ENCODE results near the gene SPTLC1.
A peak's percentile ranks its signal among the peaks of the same experiment; 100 is the strongest.
"Not testable (repeated sequence)": the region's sequence is repeated elsewhere in the genome, so short reads cannot be mapped to it uniquely, and the experiment has no call there.

The SPTLC1 gene

GRCh38 chr9:92115071-92115858, at the start of gene SPTLC1:
Gene SPTLC1 (minus strand): TSS chr9:92115413. CDS start chr9:92115370, 43 bp downstream.
- peak; percentile 91 for DNase-seq

GRCh38 chr9:92164975-92165374, 49.8 kb upstream of the SPTLC1 start:
- DNase-seq = no peak

GRCh38 chr9:92164490-92164889, 49.3 kb upstream of the SPTLC1 start:
- DNase-seq = no peak

- no peak for DNase-seq
These were observed 48.1 kb upstream of the SPTLC1 start for GRCh38 chr9:92163276-92163675.

- no peak for DNase-seq
These were observed 45.6 kb upstream of the SPTLC1 start for GRCh38 chr9:92160786-92161185.

GRCh38 chr9:92159058-92159457, 43.8 kb upstream of the SPTLC1 start:
- no peak for DNase-seq

- DNase-seq = no peak
These were observed 42.9 kb upstream of the SPTLC1 start for GRCh38 chr9:92158097-92158601.

GRCh38 chr9:92155736-92156135, 40.5 kb upstream of the SPTLC1 start:
- DNase-seq = not testable (repeated sequence)

- DNase-seq = no peak
These were observed 40.0 kb upstream of the SPTLC1 start for GRCh38 chr9:92155221-92155620.

- not testable (repeated sequence) for DNase-seq
These were observed 38.5 kb upstream of the SPTLC1 start for GRCh38 chr9:92153466-92154415.

- peak; percentile 62 for DNase-seq
These were observed 36.6 kb upstream of the SPTLC1 start for GRCh38 chr9:92151691-92152393.

GRCh38 chr9:92150501-92151470, 35.6 kb upstream of the SPTLC1 start:
- not testable (repeated sequence) for DNase-seq

GRCh38 chr9:92147852-92148180, 32.6 kb upstream of the SPTLC1 start:
- no peak for DNase-seq

- no peak for DNase-seq
These were observed 32.0 kb upstream of the SPTLC1 start for GRCh38 chr9:92147030-92147851.

GRCh38 chr9:92146610-92147009, 31.4 kb upstream of the SPTLC1 start:
- DNase-seq = no peak

- not testable (repeated sequence) for DNase-seq
These were observed 30.6 kb upstream of the SPTLC1 start for GRCh38 chr9:92145784-92146183.

GRCh38 chr9:92142329-92142728, 27.1 kb upstream of the SPTLC1 start:
- DNase-seq = no peak

- DNase-seq = no peak
These were observed 26.2 kb upstream of the SPTLC1 start for GRCh38 chr9:92141144-92142129.

GRCh38 chr9:92140754-92141143, 25.5 kb upstream of the SPTLC1 start:
- no peak for DNase-seq

Data from NCI-H2029 treated with DMSO at 0.1 percent for 48 hours (cell line).